ENCODE data around the gene BCORL1.

The BCORL1 gene

DNA sequence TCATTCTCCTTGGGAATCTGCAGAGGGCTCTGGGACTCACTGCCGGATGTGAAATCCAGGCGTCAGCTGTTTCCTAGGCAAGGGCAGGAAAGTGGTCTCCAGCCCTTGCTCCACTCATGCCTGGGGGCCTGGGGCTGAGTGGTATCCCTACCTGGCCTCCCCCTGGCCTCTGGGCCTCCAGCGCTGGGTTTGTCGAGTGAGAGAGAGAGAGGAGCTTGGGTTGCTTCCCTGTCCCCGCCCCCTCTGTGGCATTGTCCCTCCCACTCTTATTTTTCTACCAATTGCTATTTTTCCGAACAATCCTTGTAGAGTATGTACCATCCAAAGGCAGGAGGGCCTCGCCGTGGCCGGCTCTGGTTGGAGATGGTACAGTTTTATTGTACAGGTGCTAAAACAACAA lies 74.8 kb downstream of the BCORL1 start:
- no peak for DNase-seq (ENCODE audit: low spot score)

DNA sequence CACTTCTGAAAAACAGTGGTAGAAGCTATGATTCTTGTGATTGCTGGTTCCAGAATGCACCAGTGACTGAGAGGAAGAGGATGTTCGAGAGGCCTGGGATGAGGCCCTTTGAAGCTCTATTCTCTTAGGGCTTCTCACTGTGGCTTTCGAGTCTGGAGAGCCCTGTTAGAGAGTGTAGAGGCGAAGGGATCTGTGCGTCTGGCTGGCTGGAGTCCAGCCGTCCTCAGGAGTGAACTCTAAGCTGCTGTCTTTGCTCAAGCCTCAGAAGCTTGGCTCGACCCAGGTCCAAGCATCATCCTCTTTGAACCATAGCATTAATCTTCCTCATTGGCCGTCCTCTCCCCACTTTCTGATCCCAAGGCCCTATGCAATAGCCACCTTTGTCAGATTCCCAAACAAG lies 76.2 kb downstream of the BCORL1 start:
- no peak for DNase-seq (ENCODE audit: low spot score)

DNA sequence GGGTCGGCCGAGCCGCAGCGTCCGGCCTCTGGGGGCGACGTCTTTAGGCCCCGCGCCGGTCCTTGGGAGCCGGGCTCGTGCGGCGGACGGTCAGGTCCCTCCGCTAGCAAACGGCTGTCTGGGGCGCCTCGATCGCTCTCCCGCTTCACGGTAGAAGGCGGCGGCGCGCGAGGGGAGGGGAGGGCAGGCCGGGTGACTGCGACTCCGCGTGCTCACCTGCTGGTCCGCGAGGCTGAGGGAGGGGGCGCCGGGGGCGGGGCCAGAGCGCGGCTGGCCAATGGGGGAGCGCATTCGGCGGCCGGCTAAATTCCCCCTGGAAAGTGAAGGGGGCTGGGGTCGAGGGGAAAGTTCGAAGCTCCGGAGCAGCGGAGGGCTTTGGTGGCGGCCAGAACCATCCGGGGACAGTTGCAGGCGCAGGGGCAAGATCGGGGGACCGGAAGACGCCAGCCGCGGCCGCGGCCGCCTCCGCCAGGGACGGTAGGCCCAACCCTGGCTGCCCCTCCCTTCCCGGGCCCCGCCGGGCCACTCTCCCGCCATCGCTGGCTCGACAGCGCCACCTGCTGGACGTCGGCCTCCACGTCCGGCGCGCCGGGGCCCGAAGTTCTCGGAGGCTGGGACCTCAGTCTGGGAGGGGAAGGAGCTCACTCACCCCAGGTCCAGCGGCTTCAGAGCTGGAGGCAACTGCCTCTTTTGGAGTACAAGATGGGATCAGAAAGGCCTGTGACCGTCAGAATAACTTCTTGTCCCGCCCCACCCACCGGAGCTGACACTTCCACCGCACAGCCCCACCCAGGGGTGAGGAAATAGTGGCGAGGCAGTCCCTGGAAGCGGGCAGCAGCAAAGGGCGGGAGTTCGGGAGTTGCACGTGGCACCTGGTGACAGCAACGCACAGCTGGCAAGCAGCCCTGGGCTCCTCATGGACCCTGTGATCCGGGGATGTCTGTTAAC lies 78.0 kb downstream of the BCORL1 start:
- DNase-seq (ENCODE audit: low spot score), result peak; percentile 93

DNA sequence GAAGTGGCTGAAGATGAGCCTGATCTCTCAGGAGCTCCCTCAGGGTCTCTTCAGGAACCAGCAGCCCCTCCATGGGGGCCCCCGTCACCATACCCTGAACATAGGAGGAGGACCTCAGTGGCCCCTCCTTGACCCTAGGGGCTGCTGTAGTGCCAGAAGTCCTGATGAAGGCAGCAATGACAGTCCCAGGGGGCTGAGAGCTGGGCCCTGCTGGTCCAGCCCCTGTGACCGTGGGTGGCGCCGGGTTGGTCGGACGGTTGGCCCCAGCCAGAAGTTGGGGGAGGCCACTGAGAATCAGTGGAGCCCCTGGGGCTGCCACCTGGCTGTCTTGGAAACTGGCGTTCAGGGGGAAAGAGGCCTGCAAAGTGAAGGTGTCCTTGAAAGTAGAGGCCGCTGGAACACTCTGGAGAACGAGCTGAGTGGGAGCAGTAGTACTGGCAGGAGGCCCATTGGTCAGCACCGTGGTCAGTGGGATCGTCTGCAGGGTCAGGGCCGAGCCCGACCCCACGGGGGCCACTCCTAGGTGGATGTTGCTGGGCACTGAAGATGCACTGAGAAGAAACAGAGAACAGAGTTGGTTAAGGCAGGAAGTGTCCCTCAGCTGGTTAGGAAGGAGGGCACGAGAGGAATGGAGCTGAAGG lies 84.7 kb downstream of the BCORL1 start:
- DNase-seq (ENCODE audit: low spot score), result no peak

DNA sequence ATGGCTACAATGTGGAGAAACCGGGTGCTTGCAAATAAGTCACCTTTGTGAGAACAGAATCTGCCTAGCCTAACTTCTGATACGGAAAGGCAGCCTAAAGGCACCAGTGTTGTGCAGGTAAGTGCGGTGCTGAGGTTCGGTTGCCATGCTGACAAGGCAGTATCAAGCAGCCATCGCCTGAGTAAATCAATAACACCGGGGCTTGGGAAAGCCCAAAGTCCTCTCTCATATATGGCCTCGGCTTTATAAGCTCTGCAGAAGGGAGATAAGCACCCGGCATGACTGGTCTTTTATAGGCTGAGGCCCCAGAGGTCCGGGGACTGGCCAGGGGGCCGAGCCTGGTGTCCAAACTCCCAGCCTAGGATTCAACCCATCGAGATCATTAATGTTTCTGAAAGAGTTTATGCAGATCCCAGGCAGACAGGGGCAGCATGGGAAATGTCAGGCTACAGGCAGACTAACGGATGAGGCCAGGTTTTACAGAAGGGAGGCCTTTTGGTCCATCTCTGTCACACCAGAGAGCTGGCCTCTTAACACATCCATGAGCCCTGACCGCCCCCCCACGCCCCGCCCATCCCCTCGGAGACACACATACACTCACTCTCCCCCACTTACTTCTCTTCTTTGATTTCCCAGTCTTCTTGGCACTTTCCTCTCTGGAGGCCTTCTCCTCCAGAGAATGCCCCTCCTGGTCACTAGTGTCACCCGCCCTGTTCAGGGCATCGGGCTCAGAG lies 89.3 kb downstream of the BCORL1 start:
- no peak for DNase-seq (ENCODE audit: low spot score)

DNA sequence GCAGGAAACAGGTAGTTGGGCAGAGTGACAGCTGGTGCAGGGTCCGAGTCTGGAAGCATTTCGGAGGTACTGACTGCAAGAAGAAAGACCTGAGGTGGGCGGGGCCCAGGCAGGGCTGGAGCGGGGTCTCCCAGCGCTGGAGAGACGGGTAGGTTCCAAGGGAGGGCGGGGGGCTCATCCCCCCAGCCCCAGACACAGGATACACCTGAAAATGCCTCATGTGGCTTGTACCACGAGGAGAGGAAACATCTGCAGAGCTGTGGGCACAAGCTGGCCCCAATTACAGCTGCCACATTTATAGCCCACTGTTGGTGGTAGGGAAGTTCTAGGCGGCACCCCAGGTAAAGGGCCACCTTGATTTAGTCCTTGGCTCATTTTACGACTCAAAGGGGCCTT lies 89.9 kb downstream of the BCORL1 start:
- DNase-seq (ENCODE audit: low spot score), result no peak

DNA sequence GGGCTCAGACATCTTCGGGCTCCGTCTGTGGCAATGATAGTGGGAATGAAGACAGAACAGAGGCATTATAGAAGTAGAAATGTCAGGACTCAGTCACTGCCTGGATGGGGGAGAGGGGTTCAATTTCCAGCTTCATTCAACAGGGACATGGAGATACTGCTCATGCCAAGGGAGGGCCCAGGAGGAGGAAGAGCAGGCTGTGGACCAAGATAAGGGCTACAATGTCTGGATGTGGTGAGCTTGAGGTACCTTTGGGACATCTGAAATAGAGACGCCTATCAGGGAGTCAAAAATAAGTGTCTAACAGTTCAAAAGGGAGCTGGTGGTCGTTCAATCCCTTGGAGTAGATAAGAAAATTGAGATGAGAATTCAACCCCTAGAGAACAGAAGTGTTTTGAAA lies 93.3 kb downstream of the BCORL1 start:
- DNase-seq (ENCODE audit: low spot score), result no peak

DNA sequence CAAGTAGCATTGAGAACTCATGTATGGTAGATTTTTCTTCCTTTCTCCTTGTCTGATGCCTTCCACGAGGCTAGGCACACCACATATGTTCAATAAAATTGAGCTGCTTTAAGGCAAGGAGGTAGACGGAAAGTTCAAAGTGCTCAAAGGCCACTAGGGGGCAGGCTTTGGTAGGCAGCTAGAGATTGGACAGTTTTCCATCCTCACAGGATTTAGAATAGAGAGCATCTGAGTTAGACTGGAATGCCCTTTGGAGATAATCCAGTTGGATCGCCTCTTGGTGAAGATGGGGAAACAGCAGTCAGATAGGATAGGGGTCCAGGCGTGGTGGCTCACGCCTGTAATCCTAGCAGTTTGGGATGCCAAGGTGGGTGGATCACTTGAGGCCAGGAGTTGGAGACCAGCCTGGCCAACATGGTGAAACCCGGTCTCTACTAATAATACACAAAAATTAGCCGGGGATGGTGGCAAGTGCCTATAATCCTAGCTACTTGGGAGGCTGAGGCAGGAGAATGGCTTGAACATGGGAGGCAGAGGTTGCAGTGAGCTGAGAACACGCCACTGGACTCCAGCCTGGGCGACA lies 97.5 kb downstream of the BCORL1 start:
- DNase-seq (ENCODE audit: low spot score), result peak; percentile 77

DNA sequence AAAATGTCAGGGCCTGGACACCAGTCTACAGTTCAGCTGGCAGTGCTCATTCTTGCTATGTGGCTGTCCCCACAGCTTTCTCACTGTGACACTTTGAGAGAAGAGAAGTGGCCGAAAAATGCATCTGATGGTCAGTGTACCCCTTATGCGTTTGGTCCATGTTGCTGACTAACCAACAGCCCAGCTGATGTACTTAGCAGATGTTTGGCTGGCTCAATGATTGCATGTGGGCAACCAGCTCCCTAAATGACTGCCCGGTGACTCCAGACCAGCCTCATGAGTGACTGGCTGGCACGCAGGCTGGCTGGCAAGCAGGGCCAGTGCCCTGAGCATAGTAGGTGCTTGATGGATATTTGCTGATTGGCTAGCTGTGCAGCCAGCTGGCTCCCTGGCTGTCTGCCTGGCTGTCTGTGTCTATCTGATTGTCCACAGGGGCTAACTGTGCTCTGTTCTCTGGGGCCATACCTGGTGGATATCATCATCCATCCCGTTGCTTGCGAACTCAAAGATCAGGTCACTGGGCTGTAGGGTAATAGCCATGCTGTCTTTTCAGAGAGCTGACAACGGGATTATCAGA lies 98.4 kb downstream of the BCORL1 start:
- no peak for DNase-seq (ENCODE audit: low spot score)

DNA sequence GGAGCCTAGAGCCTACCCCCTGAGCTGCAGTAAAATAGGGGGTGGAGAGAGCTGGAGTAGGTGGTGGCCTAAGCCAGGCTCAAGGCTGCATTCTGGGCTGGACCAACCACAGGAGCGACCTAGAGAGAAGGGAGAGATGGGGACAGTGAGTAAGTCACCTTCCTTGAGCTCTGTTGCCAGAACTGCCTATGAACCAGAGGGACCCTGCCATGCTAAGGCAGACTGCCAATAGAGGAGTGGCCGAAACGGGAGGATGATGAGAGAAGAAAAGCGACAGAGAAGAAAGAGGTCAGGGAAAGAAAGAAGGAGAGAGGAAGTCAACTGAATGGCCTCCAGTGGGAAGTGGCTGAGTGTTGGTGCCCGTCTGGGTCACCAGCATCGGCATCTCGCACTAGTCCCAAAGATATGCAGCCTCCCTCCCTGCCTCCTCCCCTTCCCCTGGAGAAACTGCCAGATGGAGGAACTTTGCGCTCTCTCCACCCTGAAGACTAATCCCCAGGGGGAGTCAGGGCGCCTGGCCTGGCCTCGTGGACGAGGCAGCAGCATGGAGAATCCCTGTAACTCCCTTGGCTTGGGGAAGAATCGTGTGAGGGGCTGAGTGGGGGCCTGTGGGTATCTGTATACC lies 99.1 kb downstream of the BCORL1 start:
- no peak for DNase-seq (ENCODE audit: low spot score)

DNA sequence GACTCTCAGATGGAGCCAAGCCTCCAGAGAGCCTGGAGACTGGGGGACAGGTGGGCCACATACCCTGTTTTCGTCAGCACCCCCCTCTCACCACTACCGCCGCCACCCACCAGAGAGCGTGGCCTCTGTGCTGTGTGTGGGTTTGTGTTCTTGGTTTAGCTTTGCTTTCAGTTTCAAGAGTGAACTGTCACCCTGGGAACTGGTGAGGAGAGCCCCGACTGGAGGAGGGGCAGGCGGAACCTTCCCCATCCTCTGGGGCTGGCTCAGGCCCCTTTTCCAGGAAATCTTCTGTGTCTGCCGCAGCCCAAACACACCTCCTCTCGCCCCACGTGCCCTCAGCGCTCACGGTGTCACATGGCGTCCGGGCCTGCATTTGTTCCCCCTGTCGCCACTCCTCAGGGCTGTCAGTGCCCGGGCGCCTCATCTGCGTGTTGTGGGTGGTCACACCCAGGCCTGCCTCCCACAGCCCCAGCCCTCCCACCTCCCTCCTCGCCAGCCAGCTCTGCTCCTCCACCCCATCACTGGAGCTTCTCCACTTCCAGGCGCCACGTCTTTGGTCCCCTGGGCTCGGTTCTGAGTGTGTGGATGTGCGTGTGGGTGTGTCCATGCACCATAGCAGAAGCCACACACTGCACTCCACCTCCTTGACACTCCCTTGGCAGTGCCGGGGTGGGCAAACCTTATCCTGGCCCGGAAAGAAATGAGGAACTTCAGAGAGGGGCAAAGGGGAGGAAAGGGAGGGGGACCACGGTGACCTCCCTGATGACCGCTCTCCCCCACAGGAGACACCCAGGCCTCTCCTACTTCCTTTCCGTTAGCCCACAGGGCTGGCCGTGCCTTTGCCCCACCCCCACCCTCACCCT lies 100.0 kb downstream of the BCORL1 start:
- peak; percentile 30 for DNase-seq (ENCODE audit: low spot score)

DNA sequence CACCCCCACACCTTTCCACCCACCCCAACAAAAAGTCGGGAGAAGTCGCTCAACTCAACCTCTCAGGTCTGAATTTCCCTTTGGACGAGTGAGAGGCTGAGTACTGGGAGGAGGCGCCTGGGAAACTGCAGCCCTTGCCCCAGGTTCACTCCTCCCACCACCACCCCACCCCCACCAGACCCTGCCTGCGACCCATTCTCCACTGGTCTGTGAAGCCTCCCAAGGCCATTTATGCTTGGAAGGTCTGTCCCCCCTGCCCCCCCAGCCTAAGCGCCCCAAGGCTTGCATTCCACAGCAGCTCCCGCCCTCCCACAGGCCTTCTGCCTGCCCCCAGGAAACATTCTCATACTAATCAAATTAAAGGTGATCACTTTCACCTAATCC lies 100.7 kb downstream of the BCORL1 start:
- DNase-seq (ENCODE audit: low spot score), result no peak

DNA sequence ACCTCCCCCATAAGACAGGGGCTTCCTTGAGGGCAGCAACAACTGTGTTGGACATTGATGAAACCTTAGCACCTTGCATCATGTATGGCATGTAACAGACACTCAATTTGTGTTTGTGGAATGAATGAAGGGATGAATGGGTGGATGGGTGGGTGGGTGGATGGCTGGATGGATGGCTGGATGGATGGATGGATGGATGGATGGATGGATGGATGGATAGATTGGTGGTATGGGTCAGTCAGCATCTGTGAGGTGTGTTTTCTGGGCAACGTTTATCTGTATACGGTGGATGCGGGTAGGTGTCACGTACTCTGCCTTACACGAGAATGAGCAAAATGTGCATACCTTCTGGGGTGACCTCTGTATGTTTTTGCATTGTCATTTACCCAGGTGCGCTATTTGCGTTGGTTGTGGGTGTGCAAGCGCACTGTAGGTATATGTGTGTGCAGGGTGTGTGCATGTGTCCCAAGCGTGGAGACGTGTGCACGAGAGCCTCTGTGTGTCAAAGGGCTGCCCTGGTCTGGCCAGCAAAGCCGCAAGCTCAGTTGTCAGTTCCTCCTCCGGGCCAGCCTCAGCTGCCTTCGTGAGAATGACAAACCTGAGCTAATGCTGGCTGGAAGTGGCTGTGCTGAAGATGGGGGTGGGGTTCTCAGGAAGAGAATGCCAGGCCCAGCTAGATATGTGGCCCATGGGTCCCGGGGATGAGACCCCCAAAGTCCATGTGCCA lies 101.4 kb downstream of the BCORL1 start:
- DNase-seq (ENCODE audit: low spot score), result no peak

DNA sequence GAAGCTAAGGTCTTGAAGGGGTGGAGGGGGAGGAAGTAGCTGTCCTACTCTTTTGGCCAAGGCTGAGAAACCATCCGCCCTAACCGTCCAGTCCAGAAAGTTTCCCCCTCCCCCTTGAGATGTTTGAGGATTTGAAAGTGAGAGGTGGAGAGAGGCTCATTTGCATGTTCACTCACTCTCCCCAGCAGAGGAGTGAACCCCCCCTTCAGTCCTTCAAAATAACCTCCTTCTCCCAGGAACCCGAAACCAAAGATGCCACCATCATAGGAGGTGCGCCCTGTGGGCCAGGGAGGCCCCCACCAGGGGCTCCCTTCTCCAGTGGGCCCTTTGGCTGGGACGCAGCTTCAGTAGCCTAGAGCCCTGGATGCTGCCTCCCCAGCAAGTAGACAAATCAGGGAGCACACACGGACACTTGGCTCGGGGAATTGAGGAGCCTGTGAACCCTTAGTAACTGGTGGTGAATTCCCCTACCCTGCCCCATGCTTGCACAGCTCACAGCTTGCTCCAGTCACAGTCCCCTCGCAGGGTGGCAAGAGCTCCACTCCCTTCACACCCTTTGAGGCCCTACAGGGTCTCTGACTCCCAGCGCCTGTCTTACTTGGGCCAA lies 102.3 kb downstream of the BCORL1 start:
- no peak for DNase-seq (ENCODE audit: low spot score)

DNA sequence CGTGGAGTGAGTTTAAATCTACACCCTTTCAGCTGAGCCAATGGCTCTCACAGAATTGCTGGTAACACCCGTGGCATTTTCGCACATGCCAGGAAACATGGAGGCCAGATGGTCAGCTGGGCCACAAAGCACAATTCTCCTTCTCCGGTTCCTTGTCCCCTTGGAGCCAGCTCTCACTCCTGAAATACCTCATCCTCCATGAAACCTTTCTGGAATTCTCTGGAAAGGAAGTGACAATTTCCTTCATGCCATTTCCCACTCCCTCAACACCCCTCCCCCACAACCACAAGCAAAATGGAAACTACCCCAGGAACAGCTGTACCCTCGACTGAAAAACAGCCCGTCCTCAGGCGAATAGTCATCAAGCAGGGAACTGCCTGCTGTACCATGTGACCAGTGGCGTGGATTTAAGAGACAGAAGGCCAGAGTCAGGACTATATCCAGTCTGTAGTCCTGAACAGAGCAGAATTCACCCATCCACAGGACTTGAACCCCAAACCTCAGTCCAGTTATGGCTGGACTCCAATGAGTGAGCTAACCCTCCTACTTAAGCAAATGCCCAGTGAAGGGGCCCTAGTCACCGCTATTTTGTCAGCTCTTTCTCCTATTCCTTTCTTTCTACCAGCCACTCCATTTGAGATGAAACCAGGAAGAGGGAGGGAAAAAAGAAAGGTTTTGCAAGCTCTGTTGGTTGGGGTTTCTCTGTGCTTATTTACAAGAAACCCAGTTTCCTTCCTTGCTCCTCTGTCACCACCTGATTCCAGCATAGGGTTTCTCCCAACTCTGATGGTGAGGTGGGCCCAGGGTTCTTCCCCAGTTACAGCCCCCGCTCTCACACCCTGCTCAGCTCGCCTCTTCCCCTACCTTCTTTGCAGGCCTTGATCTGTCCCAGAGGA lies 103.4 kb downstream of the BCORL1 start:
- DNase-seq (ENCODE audit: low spot score), result peak; percentile 15

DNA sequence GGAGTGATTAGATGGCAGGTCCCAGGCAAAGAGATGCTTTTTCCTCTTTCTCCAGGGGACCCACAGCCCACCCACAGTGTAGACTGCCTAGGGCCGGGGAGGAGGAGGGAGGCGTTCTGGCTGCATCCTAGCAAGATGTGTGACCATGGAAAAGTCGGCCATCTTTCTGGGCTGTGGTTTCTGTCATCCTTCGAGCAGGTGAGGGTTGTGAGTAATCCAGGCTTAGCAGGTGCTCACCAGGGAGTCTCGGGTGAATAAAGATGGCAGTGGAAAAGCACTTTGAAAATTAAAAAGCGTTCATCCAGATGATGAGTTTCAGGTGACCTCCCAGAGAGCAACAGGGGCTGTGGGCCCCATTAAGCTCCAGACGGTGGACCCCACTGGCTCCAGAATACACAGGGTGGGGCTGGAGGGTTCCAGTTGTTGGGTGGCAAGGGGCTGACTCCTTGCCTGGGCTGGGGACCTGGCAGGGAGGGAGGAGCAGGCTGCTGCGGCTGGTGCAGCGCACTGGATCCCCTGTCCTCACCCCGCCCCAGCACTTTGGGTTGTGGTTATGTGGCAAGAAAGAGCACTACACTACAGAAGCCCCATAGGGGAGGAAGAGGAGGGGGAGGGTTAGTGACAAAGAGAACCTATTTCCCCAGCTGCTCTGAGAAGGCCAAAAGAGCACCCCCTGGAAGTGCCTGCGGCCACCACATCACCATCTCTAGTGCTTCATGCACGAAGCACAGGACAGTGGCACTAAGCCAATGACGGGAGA lies 104.2 kb downstream of the BCORL1 start:
- DNase-seq (ENCODE audit: low spot score), result no peak

DNA sequence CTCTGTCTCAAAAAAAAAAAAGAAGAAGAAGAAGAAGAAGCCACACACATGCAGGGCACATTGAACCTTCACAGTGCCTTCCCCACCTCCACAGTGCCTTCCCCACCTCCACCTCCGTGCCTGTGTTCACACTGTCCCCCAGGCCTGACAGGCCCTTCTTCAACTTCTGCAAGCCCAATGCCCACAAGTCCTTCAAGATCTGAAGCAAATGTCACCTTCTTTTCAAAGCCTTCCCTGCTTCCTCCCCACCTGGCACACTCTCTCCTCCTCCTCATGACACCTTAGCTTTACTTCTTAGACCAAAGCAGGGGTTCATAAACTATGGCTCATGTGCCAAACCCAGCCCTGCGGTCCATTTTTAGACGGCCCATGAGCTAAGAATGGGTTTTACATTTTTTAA lies 107.9 kb downstream of the BCORL1 start:
- no peak for DNase-seq (ENCODE audit: low spot score)
